K562 (cell line): ENCODE results near the gene MGAM2. TPM values are rescaled to one million over a fixed set of nuclear protein-coding genes. Genes with fewer than 3 reads are reported as not detected.

Source experiments
- ATAC-seq: fragments of 200-7000 bp; cut with Tn5 transposase; 3 replicates; pipeline ENCODE4 v1.9.1; 2020; ENCODE audit warnings: moderate library complexity
- BruUV-seq: library from RNA; stranded (reverse); fragments of 400-500 nt; replicated peaks from 2 replicates; lab custom pipeline; 2021; lab: Mats Ljungman, UMichigan
- CTCF ChIA-PET: fragments of 300-600 bp; formaldehyde crosslinking; extraction: SDS; loops from one replicate; lab custom pipeline; 2021; ENCODE audit warnings: low intra/inter-chr PET ratio; lab: Yijun Ruan, JAX
- POLR2A ChIA-PET: fragments of 300-600, 350-650 bp; sonication (Branson Sonifier 250); formaldehyde crosslinking; extraction: SDS; loops from one replicate; lab custom pipeline; 2021; ENCODE audit warnings: antibody characterized with exemption, inconsistent platforms; lab: Yijun Ruan, JAX
- DNase-seq, 4 experiments: peaks; one replicate each; pipeline versions ENCODE4 v3.0.0 to v3.0.0-alpha.2; 2011 to 2018; ENCODE audit warnings: low spot score in 3 of 4, mixed read lengths in 3 of 4; ENCODE audit errors: extremely low read depth in 1 of 4
- FAIRE-seq: peaks from 2 replicates; lab custom pipeline; 2011; peaks lifted over from hg19 to GRCh38; lab: Jason Lieb, UNC
- H2AFZ ChIP-seq: 2 replicates; pipeline ENCODE4 v1.6.0; 2011; ENCODE audit warnings: low read depth, low read length, control low read depth, inconsistent platforms
- H3K27ac ChIP-seq: fragments of 200-600 bp; 3 replicates; pipeline ENCODE4 v1.8.0; 2011; ENCODE audit warnings: low read depth, mild to moderate bottlenecking, control low read depth, inconsistent platforms, low read length, moderate library complexity, mixed read lengths; ENCODE audit errors: extremely low read depth
- H3K27me3 ChIP-seq, 2 experiments: fragments of 300-600 bp in 1 of 2; 2 replicates in 1 of 2; 3 replicates in 1 of 2; pipeline versions ENCODE4 v1.6.0 to v1.8.0; 2011; ENCODE audit warnings: inconsistent platforms in 2 of 2, low read length in 2 of 2, mild to moderate bottlenecking in 1 of 2, mixed read lengths in 1 of 2, moderate library complexity in 1 of 2; ENCODE audit not compliant: control insufficient read depth in 2 of 2, insufficient read depth in 2 of 2
- H3K36me3 ChIP-seq: fragments of 300-600 bp; 3 replicates; pipeline ENCODE4 v1.8.0; 2011; ENCODE audit warnings: mild to moderate bottlenecking, low read length, inconsistent platforms; ENCODE audit not compliant: control insufficient read depth, insufficient read depth
- H3K4me1 ChIP-seq, 2 experiments: fragments of 200-600 bp in 1 of 2; replicated peaks in 1 of 2; 2 replicates in 1 of 2; 3 replicates in 1 of 2; pipeline versions ENCODE4 v1.5.1 to v1.8.0; 2011; ENCODE audit warnings: inconsistent platforms in 2 of 2, low read length in 2 of 2, mild to moderate bottlenecking in 1 of 2, mixed read lengths in 1 of 2, moderate library complexity in 1 of 2; ENCODE audit not compliant: control insufficient read depth in 2 of 2, insufficient read depth in 2 of 2
- H3K4me2 ChIP-seq: 2 replicates; pipeline ENCODE4 v1.6.1; 2011; ENCODE audit warnings: low read length, control low read depth, inconsistent platforms, mixed read lengths; ENCODE audit not compliant: insufficient read depth
- H3K4me3 ChIP-seq: fragments of 200-600 bp; sonication (generic), shearing (Covaris generic); 2 replicates; pipeline ENCODE4 v1.5.1; 2016; ENCODE audit warnings: control low read depth, inconsistent platforms
- H3K79me2 ChIP-seq: fragments of 200-600 bp; 3 replicates; pipeline ENCODE4 v1.8.0; 2011; ENCODE audit warnings: low read length, inconsistent platforms; ENCODE audit not compliant: control insufficient read depth, insufficient read depth
- H3K9ac ChIP-seq, 2 experiments: 2 replicates each; pipeline versions ENCODE4 v1.6.0 to v1.6.1; 2011; ENCODE audit warnings: low read depth in 2 of 2, low read length in 2 of 2, control low read depth in 1 of 2, inconsistent platforms in 1 of 2, mild to moderate bottlenecking in 1 of 2, mixed read lengths in 1 of 2; ENCODE audit not compliant: insufficient read depth in 1 of 2
- H3K9me1 ChIP-seq: one replicate; pipeline ENCODE4 v1.6.0; 2011; ENCODE audit warnings: inconsistent platforms, mild to moderate bottlenecking, low read length, moderate library complexity; ENCODE audit not compliant: control insufficient read depth, insufficient read depth
- H3K9me3 ChIP-seq: replicated peaks from 2 replicates; pipeline ENCODE4 v1.5.1; 2011; ENCODE audit warnings: low read depth, low read length, inconsistent platforms; ENCODE audit not compliant: control insufficient read depth, insufficient read depth
- H4K20me1 ChIP-seq: replicated peaks from 2 replicates; pipeline ENCODE4 v1.6.1; 2011; ENCODE audit warnings: low read length, inconsistent platforms, mixed read lengths; ENCODE audit not compliant: control insufficient read depth, insufficient read depth
- ARNT ChIP-seq, 2 experiments: fragments of 450-650 bp; IDR thresholded peaks; 2 replicates each; pipeline ENCODE4 v1.6.1; 2016; ENCODE audit warnings: mild to moderate bottlenecking in 1 of 2
- ETV5 ChIP-seq: sonication (generic); formaldehyde crosslinking; IDR thresholded peaks from 2 replicates; pipeline ENCODE4 v1.4.0; 2020; ENCODE audit warnings: low read depth, mild to moderate bottlenecking, missing genetic modification reagents
- FOXJ2 ChIP-seq: fragments of 200-800 bp; sonication (Bioruptor generic); IDR thresholded peaks from 2 replicates; pipeline ENCODE4 v1.6.1; 2016; ENCODE audit warnings: missing genetic modification characterization, missing compliant biosample characterization
- HLTF ChIP-seq: fragments of 450-650 bp; IDR thresholded peaks from 2 replicates; pipeline ENCODE4 v1.6.1; 2016
- HMG20B ChIP-seq: fragments of 250-450 bp; sonication (Bioruptor Pico); IDR thresholded peaks from 2 replicates; pipeline ENCODE4 v1.5.0; 2021; ENCODE audit warnings: mild to moderate bottlenecking
- KHSRP ChIP-seq: fragments of 450-650 bp; IDR thresholded peaks from 2 replicates; pipeline ENCODE4 v1.6.1; 2017
- PATZ1 ChIP-seq: fragments of 250-450 bp; sonication (Bioruptor Pico); IDR thresholded peaks from 2 replicates; pipeline ENCODE4 v1.5.0; 2020; ENCODE audit warnings: mild to moderate bottlenecking, borderline replicate concordance
- PML ChIP-seq: IDR thresholded peaks from 2 replicates; pipeline ENCODE4 v1.6.1; 2012; ENCODE audit warnings: low read length, inconsistent platforms
- SIN3A ChIP-seq, 2 experiments: fragments of 150-350 bp in 1 of 2; IDR thresholded peaks; 2 replicates each; pipeline ENCODE4 v1.6.1; 2011 to 2016; ENCODE audit warnings: borderline replicate concordance in 2 of 2, low read depth in 2 of 2, low read length in 2 of 2, mild to moderate bottlenecking in 2 of 2, moderate library complexity in 2 of 2; ENCODE audit not compliant: control insufficient read depth in 1 of 2
- SMC3 ChIP-seq: conservative IDR thresholded peaks from 2 replicates; pipeline ENCODE4 v1.6.1; 2011; ENCODE audit warnings: low read depth, low read length, improper control_type of control experiment; ENCODE audit not compliant: insufficient read depth
- TCFL5 ChIP-seq: fragments of 250-450 bp; sonication (Bioruptor Pico); conservative IDR thresholded peaks from 2 replicates; pipeline ENCODE4 v1.6.1; 2021; ENCODE audit warnings: mild to moderate bottlenecking, moderate library complexity, matching md5 sums
- THRAP3 ChIP-seq: fragments of 450-650 bp; IDR thresholded peaks from 2 replicates; pipeline ENCODE4 v1.6.1; 2016; ENCODE audit warnings: mild to moderate bottlenecking, inconsistent platforms, borderline replicate concordance
- ZBTB8A ChIP-seq: fragments of 450-650 bp; IDR thresholded peaks from 2 replicates; pipeline ENCODE4 v1.6.1; 2018; ENCODE audit warnings: mild to moderate bottlenecking, moderate library complexity; ENCODE audit not compliant: partially characterized antibody
- ZFP36 ChIP-seq: fragments of 150-350 bp; IDR thresholded peaks from 2 replicates; pipeline ENCODE4 v1.6.1; 2018; ENCODE audit warnings: low read length, low read depth; ENCODE audit not compliant: partially characterized antibody
- ZNF431 ChIP-seq: sonication (generic); formaldehyde crosslinking; IDR thresholded peaks from 2 replicates; pipeline ENCODE4 v1.8.0; 2022; ENCODE audit warnings: mild to moderate bottlenecking, missing genetic modification reagents
- ZNF699 ChIP-seq: fragments of 250-450 bp; sonication (Bioruptor Pico); IDR thresholded peaks from 2 replicates; pipeline ENCODE4 v1.8.0; 2021; ENCODE audit warnings: mild to moderate bottlenecking, moderate library complexity; ENCODE audit not compliant: insufficient replicate concordance
- ZNF717 ChIP-seq: fragments of 250-450 bp; sonication (Bioruptor Pico); IDR thresholded peaks from 2 replicates; pipeline ENCODE4 v1.5.0; 2021
- ZNF77 ChIP-seq: fragments of 250-450 bp; sonication (Bioruptor Pico); IDR thresholded peaks from 2 replicates; pipeline ENCODE4 v1.5.0; 2020
- WGBS: fragments of 100-300 bp; shearing (Covaris generic); methylation state at CpG from one replicate; pipeline ENCODE4 v1.1.6; 2016; ENCODE audit warnings: low coverage, mixed read lengths; ENCODE audit not compliant: insufficient coverage; ENCODE audit errors: missing lambda C conversion rate; 5-methylcytosine and 5-hydroxymethylcytosine counted together
- in situ Hi-C: fragments of 300-500 bp; cut with MboI; formaldehyde crosslinking; loops from 4 replicates; pipeline ENCODE4 v1.15.0; 2018; ENCODE audit warnings: inconsistent platforms, mixed read lengths
- intact Hi-C: fragments of 100-400 bp; cut with micrococcal nuclease; formaldehyde crosslinking; loops from 2 replicates; pipeline ENCODE4 v1.14.2; 2022
- polyA plus RNA-seq, 8 experiments: library from polyadenylated mRNA; depleted of rRNA in 4 of 8; stranded (reverse) in 5 of 8; unstranded in 3 of 8; fragments of >200 nt; fragmentation: Nextera tagmentation in 2 of 8; fragmentation: Illumina TruSeq in 1 of 8; extraction: Ambion mirVana in 2 of 8; extraction: Trizol in 1 of 8; gene quantifications; 2 replicates each; pipeline versions ENCODE4 v1.2.1 to v1.2.3, GENCODE V29; 2011 to 2014; ENCODE audit warnings: inconsistent platforms in 1 of 8, missing spikeins in 1 of 8
- total RNA-seq, 7 experiments: library from RNA; depleted of rRNA in 6 of 7; stranded (reverse); fragments of >200 nt in 6 of 7; fragmentation: Illumina TruSeq in 2 of 7; extraction: Trizol in 2 of 7; gene quantifications; 2 replicates each; pipeline versions ENCODE4 v1.2.1 to v1.2.3, GENCODE V29; 2011 to 2021; ENCODE audit warnings: low replicate concordance in 1 of 7

MGAM2 gene
- total and polyA plus RNA-seq, 9 of the 15 experiments (the other 6 are each of a cell fraction or from before 2014, with no cell fraction given): 0.03 TPM; not detected in 8

- ATAC-seq (no peak), DNase-seq (no peak), FAIRE-seq (no peak)
- Histone ChIP-seq H3K36me3 (no peaks in the 10 kb centered on the region), H3K9me3 (no peaks in the 10 kb centered on the region), H3K27me3 (no peaks in the 10 kb centered on the region), H3K9ac (no peak overlapping the region), H4K20me1 (no peaks in the 10 kb centered on the region), H2AFZ (no peak overlapping the region), H3K4me3 (no peak overlapping the region)
- WGBS: 0% methylated on average over 8 of the region's 8 CpGs
- CTCF ChIA-PET: interaction anchor here (0.7 kb wide), 1 partner anchor 928 kb away, joined by 3 read pairs; no protein-coding TSS in a partner anchor
- in situ Hi-C loops: no loop called here
- no peak for TF ChIP-seq FOXJ2
- TF ChIP-seq HMG20B (CRISPR knock-in tag): no peak
- no peak for TF ChIP-seq ZFP36
- TF ChIP-seq, all 486 proteins: peak for 0
- no peak overlapping the region for H3K27ac ChIP-seq
- BruUV-seq: no TSS peak
- intact Hi-C loops: no loop called here
- no peak overlapping the region for H3K4me2 ChIP-seq
- H3K4me1 ChIP-seq: no peaks in the 10 kb centered on the region
- H3K79me2 ChIP-seq: no peaks in the 10 kb centered on the region
- H3K9me1 ChIP-seq: no peaks in the 10 kb centered on the region
- POLR2A ChIA-PET: no interaction called here
Measured at GRCh38 chr7:142142702-142143101, 31.2 kb downstream of the MGAM2 start.

GRCh38 chr7:142146124-142146523 lies 34.6 kb downstream of the MGAM2 start:
- BruUV-seq: no TSS peak
- H3K27me3 ChIP-seq: no peaks in the 10 kb centered on the region
- FAIRE-seq: no peak
- H3K36me3 ChIP-seq: no peaks in the 10 kb centered on the region
- 0% methylated on average over 2 of the region's 2 CpGs for WGBS
- H4K20me1 ChIP-seq: no peaks in the 10 kb centered on the region
- DNase-seq: no peak
- intact Hi-C loops: no loop called here
- H3K4me2 ChIP-seq: no peak overlapping the region
- no peak overlapping the region for H3K9ac ChIP-seq
- H2AFZ ChIP-seq: no peak overlapping the region
- H3K9me3 ChIP-seq: no peaks in the 10 kb centered on the region
- POLR2A ChIA-PET: no interaction called here
- in situ Hi-C loops: no loop called here
- H3K79me2 ChIP-seq: no peaks in the 10 kb centered on the region
- H3K9me1 ChIP-seq: no peaks in the 10 kb centered on the region
- CTCF ChIA-PET: interaction anchor here (0.6 kb wide), 1 partner anchor 763 kb away, joined by 3 read pairs; no protein-coding TSS in a partner anchor
- no peak overlapping the region for H3K27ac ChIP-seq
- no peak overlapping the region for H3K4me3 ChIP-seq
- H3K4me1 ChIP-seq: no peaks in the 10 kb centered on the region
- ATAC-seq: no peak
- TF ChIP-seq SIN3A (IDR thresholded peaks at IDR 0.05; ENCODE audit: borderline replicate concordance in 2 of 2, control insufficient read depth in 1 of 2, low read depth in 2 of 2, low read length in 2 of 2) (no peak), KHSRP (no peak), ZNF717 (CRISPR knock-in tag) (no peak), PML (no peak), ZNF77 (CRISPR knock-in tag) (no peak), TCFL5 (CRISPR knock-in tag) (no peak), ZBTB8A (no peak), SMC3 (no peak), THRAP3 (no peak), ARNT (IDR thresholded peaks at IDR 0.05) (no peak), HLTF (no peak), ZNF699 (CRISPR knock-in tag) (no peak), ZNF431 (CRISPR knock-in tag) (no peak), ETV5 (CRISPR knock-in tag) (no peak), PATZ1 (CRISPR knock-in tag) (no peak)
